GM18873 (cell line): Measurements from ENCODE around the gene TERB1.
A peak's percentile ranks its signal among the peaks of the same experiment; 100 is the strongest.

Source experiments
- ATAC-seq: cut with Tn5 transposase; IDR thresholded peaks from one replicate; pipeline ENCODE4 v1.9.1; 2021; ENCODE audit warnings: mild to moderate bottlenecking, moderate library complexity, moderate number of reproducible peaks; ENCODE audit not compliant: unreplicated experiment, low FRiP score

The TERB1 gene

DNA sequence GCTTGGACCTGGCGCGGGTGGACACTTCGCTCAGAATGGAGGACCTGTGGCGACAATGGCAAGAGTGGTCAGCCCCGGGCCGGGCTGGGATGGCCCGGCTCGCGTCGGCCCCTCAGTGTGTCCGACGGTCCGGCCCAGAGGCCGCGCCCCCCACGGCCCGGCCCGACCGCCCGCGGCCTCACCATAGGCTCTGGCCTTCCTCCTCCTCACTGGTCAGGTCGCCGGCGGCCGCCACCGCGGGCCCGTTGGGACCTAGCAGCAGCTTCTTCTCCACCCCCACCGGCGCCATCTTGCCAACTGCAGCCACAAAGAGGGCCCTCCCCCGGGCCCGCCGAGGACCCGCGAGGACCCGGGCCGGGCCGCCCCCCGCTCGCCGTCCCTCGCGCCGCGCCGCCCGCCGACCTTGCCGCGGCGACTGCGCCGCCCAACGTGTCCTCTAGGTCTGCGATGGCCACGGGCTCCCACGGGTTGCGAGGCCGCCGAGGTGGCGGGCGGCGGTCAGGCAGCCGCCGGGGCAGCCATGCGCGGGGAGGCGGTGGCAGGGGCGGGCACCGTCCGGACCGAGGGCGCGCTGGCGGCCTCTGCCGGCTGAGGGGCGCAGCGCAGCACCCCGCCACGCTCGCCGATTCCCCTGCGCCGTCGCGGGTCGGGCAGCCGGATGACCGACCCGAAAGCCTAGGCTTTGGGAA is 49.9 kb downstream of the TERB1 start, which contains the start of gene DYNC1LI2:
Gene DYNC1LI2 (minus strand): TSS at position 307 of the 689 bp plus-strand sequence. CDS start 18 bp downstream, at position 289.
- ATAC-seq: peak; percentile 67

DNA sequence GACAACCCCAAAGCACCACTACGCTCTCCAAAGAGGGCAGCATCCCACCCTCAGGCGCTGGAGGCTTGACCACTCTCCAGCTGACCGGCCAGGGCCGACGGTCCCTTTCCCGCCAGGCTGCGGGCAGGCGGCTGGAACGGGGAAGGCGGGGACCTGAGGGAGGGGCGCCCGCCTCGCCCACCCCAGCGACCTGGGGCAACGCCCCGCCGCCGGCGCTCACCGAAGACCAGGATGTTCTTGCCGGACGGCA is 50.4 kb downstream of the TERB1 start:
- ATAC-seq: peak; percentile 16

DNA sequence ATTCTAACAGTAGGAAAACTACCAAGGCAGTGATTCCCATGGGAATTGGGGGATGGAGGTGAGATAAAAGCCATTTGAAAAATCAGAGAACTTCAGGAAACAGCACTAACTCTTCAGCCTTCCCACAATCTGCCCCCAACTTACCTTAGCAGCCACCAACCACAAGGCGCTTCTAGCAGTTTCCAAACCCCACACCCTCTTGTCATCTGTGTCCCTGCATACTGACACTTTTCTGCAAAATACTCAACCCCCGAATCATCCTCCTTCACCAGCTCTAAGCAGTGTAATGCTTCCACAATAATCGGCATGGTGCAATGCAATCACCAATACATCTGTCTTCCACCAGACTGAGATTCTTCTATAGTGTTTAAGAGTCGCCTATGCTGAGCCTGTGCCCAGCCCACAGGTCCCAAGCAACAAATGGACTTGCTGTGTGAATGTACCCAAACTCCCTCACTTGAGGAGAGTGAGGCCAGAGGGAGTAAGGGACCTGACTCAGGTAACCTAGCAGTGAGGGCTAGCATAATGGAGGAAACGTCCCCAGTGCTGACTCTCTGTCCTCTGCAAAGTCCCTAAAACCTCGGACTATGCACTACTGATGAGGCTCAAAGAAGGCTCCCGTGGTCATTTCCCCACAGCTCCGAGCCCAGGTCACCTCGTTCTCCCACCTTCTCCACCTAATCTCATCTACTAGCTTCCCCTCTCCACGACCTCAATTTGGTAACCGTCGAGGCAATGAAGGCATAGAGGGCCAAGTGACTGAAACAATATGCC is 50.9 kb downstream of the TERB1 start:
- ATAC-seq: no peak

DNA sequence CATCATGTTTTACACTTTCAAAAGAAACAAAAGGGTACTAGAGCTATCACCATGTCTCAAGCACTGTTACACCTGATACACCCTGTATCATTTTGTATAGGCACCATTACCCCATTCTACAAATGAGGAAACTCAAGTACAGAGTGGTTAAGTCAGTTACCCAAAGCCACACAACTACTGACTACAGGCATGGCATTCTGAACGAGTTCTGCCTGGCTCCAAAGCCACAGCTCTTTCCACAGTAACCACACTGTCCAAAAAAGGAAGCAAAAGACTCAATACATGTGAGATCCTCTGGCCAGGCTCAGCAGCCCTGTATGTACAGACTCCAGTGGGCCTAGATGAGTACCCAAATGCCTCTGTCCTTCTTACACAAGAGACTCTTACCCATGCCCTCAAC is 54.7 kb downstream of the TERB1 start:
- ATAC-seq: no peak

DNA sequence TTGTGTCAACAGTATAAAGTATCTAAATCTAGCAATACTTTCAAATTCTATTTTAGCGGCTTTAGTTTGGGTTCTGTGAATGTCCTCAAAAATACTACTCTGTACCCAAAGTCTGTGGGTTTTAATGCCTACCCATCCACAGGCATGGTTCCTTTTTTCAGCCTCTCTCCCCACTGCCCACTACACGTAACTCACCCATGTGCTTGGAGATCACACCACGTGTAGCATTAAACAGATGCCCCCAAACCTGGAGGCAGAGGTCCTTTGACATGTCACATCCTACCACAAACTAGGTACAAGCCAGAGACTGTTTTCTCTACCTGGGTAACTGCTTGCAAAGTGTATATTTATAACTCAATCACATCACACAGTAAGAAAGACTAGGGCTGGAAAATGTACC is 55.3 kb downstream of the TERB1 start:
- ATAC-seq: no peak

DNA sequence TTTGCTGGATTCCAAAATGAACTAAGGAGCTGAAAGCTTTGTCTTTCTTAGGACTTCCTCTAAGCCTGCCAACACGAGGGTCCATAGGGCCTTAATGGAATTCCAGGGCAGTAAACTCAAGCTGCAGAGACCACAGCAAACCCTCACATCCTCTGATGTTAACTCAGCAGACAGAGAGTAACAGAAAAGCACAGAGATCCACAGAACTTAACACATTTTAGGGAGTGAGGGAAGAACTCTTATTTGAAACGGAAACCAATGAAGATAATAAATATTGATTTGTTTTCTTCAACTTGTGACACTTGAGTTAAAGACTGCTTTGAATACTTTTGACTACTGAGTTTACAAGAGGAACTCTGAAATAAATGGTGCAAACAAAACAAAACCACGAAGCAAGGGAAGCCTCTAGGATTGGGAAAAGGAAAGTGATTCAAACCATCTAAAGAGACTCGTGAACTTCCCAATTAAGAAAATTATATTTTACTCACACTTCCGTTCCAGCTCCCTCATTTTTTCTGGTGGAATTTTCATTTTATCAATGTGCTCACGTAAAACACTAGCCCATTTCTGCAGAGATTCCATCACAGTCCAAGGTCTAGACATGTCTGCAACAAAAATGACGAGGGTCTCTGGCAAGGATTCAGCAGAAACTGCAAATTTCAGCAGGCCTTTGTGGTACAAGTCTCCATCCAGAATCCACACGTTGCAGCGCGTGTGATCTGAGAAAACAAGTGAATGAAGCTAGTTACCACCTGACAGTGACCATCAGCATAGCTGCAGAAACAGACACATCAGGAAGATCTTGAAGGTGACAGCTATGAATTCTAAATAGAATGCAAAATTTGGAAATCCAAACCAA is 59.2 kb downstream of the TERB1 start:
- no peak for ATAC-seq

DNA sequence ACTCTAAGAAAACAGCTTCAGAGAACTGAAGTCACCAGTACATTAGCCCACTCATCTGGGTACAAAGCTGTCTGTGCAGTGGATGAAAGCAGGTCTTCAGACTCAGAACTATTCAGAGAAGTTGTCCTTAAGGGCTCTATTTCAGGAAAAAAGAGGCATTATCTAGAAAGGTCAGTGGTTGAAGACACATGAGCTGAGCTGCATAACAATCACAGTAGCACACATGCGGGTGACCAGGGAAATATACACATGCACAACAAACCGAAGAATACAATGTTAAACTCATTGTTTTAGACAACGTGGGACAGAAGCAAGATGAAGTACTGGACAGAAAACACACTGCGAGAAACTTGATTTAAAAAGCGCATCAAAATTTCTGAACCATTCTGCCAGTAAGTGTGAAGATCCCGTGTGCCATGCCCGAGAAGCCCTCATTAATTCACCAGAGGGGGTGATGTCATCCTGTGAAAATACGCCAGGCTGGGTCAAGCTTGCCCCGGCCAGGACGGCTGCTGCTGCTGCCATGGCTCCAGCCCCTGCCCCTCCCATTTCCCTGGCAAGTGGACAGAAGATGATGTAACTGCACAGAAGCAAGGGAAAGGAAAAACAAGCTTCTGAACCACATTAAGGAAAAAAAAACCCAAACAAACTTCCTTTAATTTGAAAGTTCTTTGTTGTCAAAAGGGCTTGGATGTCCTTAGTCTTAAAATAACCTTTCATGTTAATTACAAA is 60.0 kb downstream of the TERB1 start:
- no peak for ATAC-seq

DNA sequence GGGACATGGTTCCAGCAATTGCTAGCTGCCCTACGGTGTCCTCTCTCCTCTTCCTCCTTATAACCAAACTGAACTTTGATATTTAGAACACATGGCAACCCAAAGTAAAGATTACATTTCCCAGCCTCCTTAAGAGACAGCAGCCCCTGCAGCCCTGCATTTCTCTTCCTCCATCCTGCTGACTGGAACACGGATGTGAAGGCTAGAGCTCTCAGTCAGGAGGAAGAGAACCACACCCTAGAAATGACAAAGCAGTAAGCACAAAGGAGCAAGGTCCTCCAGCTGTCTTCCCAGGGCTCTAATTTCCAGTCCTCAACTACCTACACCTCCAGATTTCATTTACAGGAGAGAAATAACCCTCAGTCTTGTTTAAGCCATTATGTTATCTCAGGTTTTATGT is 60.9 kb downstream of the TERB1 start:
- ATAC-seq: no peak

DNA sequence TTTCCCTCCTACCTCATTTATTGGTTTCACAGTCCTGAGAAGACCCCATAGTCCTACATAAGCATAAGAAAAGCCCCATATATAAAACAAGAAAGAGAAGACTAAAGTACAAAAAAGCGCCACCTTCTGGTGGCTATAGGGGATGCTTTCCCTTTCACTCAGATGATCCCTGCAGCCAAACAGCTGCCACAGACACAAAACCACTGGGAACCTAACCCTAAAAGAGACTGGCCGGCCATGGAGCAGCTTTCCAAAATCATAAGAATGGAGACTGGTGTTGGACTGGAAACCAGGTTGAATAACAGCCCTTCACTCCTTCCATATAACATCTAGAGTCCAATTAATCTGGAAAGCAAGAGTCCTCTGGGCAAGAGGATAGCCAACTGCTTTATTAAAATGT is 61.4 kb downstream of the TERB1 start:
- ATAC-seq: no peak

DNA sequence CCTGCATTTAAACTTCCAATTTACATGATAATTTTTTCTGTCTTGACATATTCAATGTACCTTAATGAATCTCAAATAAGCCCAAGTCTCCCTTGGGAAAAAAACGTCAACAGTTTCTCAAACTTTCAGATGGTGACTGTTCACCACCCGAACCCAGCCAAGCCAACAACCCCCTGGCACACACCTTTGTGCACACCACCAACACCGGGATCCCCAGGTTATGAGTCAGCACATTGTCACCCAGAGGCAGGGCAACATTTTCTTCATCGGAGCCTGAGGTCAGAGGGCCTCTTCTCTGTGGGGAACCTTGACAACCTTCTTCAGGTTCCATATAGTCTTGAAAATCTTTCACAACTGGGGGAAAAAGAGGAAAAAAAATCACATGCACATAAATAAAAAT is 65.5 kb downstream of the TERB1 start:
- no peak for ATAC-seq

DNA sequence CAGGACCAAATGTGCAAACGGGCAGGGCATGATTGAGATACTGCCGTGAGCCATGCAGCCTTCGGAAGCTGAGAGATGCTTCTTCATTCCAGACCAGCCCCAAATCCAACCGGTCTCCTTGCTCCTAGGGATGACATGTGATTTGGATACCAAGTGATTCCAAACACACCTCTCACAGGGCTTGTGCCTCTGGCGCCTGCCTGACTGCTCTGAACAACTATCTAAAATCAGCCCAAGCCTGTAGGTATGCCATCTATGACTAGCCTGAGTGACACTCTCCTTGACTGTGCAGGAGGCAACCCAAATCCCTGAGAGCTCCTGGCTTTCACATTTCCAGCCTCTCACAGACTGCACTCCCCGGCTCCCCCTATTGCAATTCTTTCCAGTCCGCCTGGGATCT is 70.3 kb downstream of the TERB1 start:
- ATAC-seq: no peak

DNA sequence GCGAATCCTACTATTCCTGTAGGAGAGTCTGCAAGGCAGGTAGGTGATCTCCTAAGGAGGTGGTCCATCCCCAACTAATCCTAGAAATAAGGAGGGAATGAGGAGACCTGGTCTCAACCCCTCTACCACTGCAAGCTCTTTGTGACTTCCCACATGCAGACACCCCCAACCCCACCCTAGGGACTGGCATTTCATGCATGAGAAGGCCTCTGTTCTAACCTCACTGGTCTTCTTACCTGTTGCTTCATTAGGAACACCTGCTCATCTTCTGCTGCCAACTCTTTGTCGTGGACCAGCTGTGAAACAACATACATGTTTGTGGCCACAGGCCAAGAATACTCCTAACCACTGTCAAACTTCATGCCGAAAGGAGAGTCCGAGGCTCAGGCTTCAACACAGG is 72.6 kb downstream of the TERB1 start:
- ATAC-seq: no peak

DNA sequence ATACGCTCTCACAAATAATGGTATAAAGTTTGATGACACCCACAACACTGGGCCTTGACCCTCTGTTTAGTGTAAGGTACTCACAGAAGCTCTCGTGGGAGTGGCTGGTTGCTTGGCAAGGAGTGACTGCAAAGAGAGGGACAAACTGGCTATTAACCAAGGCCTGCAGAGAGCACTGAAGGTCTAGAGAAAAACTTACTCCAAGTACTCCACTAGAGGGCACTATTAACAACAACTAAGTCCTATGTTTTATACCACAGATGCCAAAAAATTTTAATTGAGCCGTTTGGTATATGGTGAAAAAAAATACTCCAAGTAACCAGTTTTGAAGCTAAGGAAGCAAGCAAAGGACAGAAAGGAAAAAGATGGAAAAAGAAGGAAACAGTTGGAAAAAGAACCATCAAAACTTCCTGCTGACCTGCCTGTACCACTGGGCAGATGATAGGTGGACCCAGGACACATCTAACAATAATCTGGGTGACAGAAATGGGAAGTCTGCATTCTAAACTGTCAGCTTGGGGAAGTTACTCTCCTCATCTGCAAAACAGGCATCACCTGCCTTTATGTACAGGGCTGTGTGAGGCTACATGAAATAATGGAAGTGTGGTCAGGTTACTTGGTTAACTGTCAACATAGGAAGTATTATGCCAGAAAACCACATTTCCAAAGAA is 73.1 kb downstream of the TERB1 start:
- ATAC-seq: no peak

DNA sequence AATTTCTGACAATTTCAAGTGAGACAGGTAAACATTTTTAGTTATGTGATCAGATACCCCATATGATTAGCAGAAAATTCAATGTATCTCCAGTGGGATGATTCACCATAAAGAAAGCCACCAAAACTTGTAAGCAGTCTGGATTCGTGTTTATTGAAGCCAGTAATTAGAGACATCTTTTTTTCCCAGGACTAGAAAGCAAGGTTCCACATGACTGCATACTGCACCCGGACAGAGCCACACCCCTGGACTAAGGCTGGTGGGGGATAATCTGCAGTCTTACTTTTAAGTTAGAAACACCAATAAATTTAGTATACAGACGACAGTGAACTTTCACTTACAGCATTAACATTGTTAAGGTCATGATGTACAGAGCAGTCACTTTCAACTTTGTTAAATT is 80.6 kb downstream of the TERB1 start:
- ATAC-seq: no peak

DNA sequence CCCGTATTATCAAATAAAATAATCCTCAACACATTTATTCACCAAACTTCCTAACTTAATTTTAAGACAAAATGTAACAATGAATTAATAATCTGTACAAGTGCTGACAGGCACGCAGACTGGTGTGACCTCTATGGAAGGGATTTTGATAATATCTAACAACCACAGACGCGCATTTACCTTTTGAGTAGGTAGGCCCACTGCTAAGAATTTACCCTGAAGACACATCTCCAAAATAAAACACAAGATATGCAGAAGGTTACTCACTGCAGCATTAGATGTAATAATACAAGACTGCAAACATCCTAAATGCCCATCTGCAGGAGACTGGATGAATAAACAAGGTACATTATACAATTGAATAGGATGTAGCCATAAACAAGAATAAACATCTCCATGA is 82.1 kb downstream of the TERB1 start:
- ATAC-seq: no peak

DNA sequence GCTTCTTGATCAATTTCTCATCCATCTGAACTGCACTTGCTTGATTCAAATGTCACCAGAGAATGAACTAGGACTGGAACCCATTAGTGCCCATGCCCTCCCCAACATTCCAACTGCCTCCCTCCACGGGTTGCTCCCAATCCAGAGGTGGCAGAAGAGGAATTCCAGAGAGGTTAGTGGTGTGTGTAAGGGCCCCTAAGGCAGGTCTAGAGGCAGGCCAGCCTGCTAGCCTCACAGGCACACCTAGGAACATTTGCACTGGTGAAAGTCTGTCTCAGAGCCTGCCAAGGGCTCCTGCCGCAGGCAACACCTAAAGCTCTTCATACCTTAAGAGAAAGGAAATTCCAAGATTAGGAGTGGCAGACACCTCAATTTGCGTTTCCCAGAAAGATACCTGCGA is 83.6 kb downstream of the TERB1 start:
- ATAC-seq: no peak

DNA sequence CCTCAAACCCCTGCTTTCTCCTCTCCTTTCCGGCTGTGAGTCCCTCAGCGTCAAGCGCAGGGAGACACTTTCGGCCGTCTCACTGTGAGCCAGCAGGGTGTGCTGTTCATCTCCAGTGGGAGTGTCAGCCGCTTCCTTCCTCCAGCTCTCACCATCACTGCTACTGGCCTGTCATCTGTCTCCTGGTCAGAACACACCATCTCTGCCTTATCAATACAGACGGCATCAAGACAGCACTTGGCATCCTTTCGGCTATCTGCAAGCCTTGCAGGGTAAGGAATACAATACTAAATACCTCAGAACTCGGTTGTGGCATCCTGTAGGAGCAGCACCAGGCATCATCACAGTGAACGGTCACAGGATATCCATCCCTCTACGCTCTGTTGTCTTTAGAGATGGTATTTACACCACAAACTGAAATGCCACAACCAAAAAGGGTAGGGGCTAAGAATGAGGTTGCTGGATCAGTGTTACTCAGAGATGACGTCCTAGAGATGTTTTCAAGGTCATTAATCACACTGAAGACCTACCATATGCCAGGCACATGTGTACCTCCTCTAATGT is 84.2 kb downstream of the TERB1 start:
- ATAC-seq: no peak

DNA sequence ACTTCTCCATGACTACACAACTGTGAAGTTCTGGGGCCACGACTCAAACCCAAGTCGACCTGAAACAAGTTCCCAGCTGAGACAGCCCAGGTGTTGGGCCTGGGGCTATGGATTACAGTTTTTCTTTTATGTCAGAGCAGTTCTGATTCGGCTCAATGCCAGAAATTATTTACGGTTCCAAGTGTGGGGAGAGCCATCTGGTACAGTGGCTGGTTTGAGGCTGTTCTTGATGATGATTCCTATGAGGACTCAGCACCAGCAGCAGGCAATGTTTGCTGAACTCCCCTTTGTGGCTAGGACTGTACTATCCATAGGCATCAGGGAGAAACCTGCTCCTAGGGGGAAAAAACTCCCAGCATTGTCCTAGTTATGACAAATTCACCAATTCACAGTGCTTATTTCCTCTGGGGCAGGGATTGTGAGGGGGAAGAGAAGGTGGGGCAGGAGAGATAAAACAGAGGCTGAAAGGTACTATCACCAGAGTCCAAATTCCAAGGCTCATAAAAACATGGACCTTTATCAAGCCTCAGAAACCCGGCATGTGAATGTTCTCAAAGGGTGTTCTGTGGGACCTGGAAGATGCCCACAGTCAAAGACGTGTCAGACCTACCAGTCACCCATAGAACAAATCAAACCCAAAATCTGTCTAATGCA is 86.6 kb downstream of the TERB1 start:
- no peak for ATAC-seq

DNA sequence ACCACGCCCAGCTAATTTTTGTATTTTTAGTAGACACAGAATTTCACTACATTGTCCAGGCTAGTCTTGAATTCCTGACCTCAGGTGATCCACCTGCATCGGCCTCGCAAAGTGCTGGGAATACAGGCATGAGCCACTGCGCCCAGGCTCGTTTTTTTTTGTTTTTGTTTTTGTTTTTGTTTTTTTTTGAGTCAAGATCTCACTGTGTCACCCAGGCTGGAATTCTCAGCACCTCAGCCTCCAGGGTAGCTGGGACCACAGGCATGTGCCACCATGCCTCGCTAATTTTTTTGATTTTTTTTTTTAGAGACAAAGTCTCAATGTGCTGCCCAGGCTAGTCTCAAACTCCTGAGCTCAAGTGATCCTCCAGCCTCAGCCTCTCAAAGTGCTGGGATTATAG is 87.3 kb downstream of the TERB1 start:
- no peak for ATAC-seq
